ENCODE results near the gene CASTOR1. TPM values are rescaled to one million over a fixed set of nuclear protein-coding genes. Genes with fewer than 3 reads are reported as not detected.

The CASTOR1 gene
- total RNA-seq, 1 experiment from 2014 or later = 2.0 TPM

DNA sequence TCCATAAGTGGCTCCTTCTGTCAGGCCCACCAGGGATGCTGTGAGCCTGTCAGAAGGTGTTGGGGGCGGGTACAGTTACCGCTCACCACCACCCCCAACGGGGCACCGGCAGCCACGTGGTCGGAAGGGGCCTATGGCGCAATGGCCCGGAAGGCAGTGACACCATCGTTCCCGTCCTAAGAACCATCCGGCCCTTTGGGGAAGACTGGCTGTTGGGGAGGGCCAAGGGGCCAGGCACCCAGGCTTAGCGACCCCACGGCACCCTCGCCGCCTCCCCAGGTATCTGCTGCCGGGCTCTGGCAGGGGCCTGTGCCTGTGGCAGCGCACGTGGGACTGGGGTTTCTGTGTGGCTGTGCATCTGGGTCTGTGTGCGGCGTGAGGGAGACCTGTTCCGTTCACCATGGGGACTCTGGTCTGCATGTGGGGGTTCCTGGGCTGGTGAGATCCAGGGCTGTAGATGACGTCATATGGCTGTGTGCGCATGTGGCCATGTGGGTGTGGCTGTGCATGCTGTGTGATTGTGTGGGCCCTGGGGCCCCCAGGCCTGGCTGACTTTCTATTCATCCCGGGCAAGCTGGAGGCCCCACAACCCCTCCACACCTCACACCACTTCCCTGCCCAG is 23.4 kb downstream of the CASTOR1 start:
- H3K36me3 ChIP-seq (ENCODE audit: insufficient read depth, low read length, poor library complexity, severe bottlenecking) = no peaks in the 10 kb centered on the region
- no peak overlapping the region for H3K27ac ChIP-seq (ENCODE audit: low read depth, low read length, poor library complexity, severe bottlenecking)
- no peak for DNase-seq (ENCODE audit: low spot score)
- H3K9me3 ChIP-seq (ENCODE audit: low read depth, low read length, poor library complexity, severe bottlenecking) = no peaks in the 10 kb centered on the region
- no peaks in the 10 kb centered on the region for H3K27me3 ChIP-seq (replicated peaks; ENCODE audit: insufficient read depth, low read depth, low read length, poor library complexity)
- no peak overlapping the region for H3K4me3 ChIP-seq (ENCODE audit: low read depth, low read length, poor library complexity, severe bottlenecking)
- intact Hi-C loops (cut with micrococcal nuclease; ENCODE audit: unreplicated experiment) = no loop called here
- CTCF ChIA-PET = no interaction called here
- POLR2A ChIA-PET (ENCODE audit: low non-redundant PET) = no interaction called here
- no peak for TF ChIP-seq EZH2 (IDR thresholded peaks at IDR 0.05; ENCODE audit: borderline replicate concordance, low read depth, low read length, poor library complexity, severe bottlenecking)
- TF ChIP-seq, protein P1, sequence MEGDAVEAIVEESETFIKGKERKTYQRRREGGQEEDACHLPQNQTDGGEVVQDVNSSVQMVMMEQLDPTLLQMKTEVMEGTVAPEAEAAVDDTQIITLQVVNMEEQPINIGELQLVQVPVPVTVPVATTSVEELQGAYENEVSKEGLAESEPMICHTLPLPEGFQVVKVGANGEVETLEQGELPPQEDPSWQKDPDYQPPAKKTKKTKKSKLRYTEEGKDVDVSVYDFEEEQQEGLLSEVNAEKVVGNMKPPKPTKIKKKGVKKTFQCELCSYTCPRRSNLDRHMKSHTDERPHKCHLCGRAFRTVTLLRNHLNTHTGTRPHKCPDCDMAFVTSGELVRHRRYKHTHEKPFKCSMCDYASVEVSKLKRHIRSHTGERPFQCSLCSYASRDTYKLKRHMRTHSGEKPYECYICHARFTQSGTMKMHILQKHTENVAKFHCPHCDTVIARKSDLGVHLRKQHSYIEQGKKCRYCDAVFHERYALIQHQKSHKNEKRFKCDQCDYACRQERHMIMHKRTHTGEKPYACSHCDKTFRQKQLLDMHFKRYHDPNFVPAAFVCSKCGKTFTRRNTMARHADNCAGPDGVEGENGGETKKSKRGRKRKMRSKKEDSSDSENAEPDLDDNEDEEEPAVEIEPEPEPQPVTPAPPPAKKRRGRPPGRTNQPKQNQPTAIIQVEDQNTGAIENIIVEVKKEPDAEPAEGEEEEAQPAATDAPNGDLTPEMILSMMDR (conservative IDR thresholded peaks at IDR 0.05; ENCODE audit: low read depth, low read length) = no peak
- no peaks in the 10 kb centered on the region for H3K4me1 ChIP-seq (ENCODE audit: insufficient read depth, low read length, poor library complexity, severe bottlenecking)
- no TSS peak for BruUV-seq (replicated peaks)

DNA sequence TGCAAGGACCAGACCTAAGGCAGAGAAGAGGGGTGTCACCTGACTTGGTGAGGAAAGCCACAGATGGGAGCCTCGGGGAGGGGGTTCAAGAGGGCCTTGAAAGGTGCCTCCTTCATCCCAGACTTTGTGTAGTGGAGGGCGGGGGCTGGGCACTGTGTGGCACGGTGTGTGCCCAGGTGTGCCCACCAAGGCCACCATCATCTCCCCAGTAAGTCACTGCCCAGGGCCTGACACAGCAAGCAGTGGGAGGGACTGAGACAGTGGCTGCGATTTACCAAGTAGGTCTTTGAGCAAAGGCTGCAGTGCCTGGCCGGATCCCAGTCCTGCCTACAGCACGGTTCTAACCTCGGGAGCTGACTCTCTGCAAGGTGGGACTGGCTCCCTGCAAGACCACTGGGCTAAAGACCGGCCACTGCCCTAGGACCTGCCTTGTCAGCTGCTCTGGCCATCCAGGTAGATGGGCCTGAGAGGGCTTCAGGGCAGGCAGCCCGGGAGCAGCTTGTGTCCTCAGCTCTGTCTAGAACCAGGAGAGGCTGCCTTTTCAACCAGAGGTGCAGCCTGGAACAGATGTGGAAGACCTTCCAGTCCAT is 24.1 kb downstream of the CASTOR1 start:
- Histone ChIP-seq H3K27ac (ENCODE audit: low read depth, low read length, poor library complexity, severe bottlenecking) (no peak overlapping the region), H3K9me3 (ENCODE audit: low read depth, low read length, poor library complexity, severe bottlenecking) (no peaks in the 10 kb centered on the region), H3K27me3 (replicated peaks; ENCODE audit: insufficient read depth, low read depth, low read length, poor library complexity) (no peaks in the 10 kb centered on the region), H3K36me3 (ENCODE audit: insufficient read depth, low read length, poor library complexity, severe bottlenecking) (no peaks in the 10 kb centered on the region), H3K4me1 (ENCODE audit: insufficient read depth, low read length, poor library complexity, severe bottlenecking) (no peaks in the 10 kb centered on the region), H3K4me3 (ENCODE audit: low read depth, low read length, poor library complexity, severe bottlenecking) (no peak overlapping the region)
- no peak for TF ChIP-seq EZH2 (IDR thresholded peaks at IDR 0.05; ENCODE audit: borderline replicate concordance, low read depth, low read length, poor library complexity, severe bottlenecking)
- TF ChIP-seq, protein P1 (conservative IDR thresholded peaks at IDR 0.05; ENCODE audit: low read depth, low read length) = no peak
- POLR2A ChIA-PET (ENCODE audit: low non-redundant PET) = no interaction called here
- no TSS peak for BruUV-seq (replicated peaks)
- CTCF ChIA-PET = no interaction called here
- no peak for DNase-seq (ENCODE audit: low spot score)
- intact Hi-C loops (cut with micrococcal nuclease; ENCODE audit: unreplicated experiment) = no loop called here

DNA sequence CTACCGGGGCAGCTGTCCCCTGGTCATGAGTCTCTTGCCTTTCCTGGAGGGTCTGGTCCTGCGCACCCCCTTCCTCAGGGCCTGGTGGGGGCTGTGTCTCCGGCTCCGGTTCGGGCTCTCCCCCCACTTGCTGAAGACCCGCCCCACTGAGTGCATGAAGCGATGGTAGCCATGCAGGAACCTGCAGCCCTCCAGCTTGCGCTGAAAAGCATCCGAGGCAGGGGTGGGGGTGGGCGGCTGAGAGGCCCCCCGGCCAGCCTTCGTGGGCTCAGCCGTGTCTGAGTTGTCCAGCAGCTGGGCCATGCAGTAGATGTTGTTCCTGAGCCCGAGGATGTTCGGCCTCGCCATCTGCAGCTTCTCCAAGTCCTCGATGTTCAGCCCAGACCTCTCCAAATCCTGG is 25.4 kb downstream of the CASTOR1 start:
- CTCF ChIA-PET = interaction anchor here (0.6 kb wide), 1 partner anchor 19 kb away, joined by 5 read pairs; no protein-coding TSS in a partner anchor
- no TSS peak for BruUV-seq (replicated peaks)
- TF ChIP-seq, protein P1 (conservative IDR thresholded peaks at IDR 0.05; ENCODE audit: low read depth, low read length) = no peak
- TF ChIP-seq EZH2 (IDR thresholded peaks at IDR 0.05; ENCODE audit: borderline replicate concordance, low read depth, low read length, poor library complexity, severe bottlenecking) = no peak
- no peak for DNase-seq (ENCODE audit: low spot score)
- Histone ChIP-seq H3K4me3 (ENCODE audit: low read depth, low read length, poor library complexity, severe bottlenecking) (no peak overlapping the region), H3K9me3 (ENCODE audit: low read depth, low read length, poor library complexity, severe bottlenecking) (no peaks in the 10 kb centered on the region), H3K27me3 (replicated peaks; ENCODE audit: insufficient read depth, low read depth, low read length, poor library complexity) (no peaks in the 10 kb centered on the region), H3K27ac (ENCODE audit: low read depth, low read length, poor library complexity, severe bottlenecking) (no peak overlapping the region), H3K4me1 (ENCODE audit: insufficient read depth, low read length, poor library complexity, severe bottlenecking) (no peaks in the 10 kb centered on the region), H3K36me3 (ENCODE audit: insufficient read depth, low read length, poor library complexity, severe bottlenecking) (no peaks in the 10 kb centered on the region)
- intact Hi-C loops (cut with micrococcal nuclease; ENCODE audit: unreplicated experiment) = loop anchor here (1.0 to 2.0 kb wide), 2 partner anchors 23 to 123 kb away; partner anchors contain the start of gene RNF215
- POLR2A ChIA-PET (ENCODE audit: low non-redundant PET) = no interaction called here
